Fibroblast of mammary gland (primary cell): Measurements from ENCODE around the gene SLC46A1.
A peak's percentile ranks its signal among the peaks of the same experiment; 100 is the strongest.

ENCODE experiments used
- DNase-seq: peaks from one replicate; pipeline ENCODE4 v3.0.0-alpha.2; 2010; ENCODE audit warnings: low read depth
- H3K4me3 ChIP-seq: 2 replicates; pipeline ENCODE4 v1.5.1; 2011; ENCODE audit warnings: low read depth, mild to moderate bottlenecking, low read length, moderate library complexity; ENCODE audit not compliant: control insufficient read depth
- TF ChIP-seq, protein P1 (sequence below): conservative IDR thresholded peaks from 2 replicates; pipeline ENCODE4 v1.5.1; 2011; ENCODE audit warnings: low read depth, low read length, inconsistent platforms; ENCODE audit not compliant: control insufficient read depth, insufficient read depth

Gene SLC46A1

DNA sequence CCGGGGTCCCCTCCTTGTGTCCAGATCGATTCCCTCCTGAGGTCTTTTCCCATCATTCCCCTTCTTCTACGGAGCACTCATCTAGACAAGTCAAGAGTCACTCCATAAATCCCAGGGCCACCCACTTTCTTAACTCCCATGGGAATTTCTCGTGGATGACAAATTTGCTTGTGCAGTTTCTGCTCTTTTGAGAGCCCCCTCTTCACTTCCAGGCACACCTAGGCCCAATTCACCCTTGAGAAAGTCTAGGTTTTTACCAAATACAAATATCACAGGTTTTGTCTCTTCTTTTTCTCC lies 48.2 kb downstream of the SLC46A1 start:
- TF ChIP-seq, protein P1, sequence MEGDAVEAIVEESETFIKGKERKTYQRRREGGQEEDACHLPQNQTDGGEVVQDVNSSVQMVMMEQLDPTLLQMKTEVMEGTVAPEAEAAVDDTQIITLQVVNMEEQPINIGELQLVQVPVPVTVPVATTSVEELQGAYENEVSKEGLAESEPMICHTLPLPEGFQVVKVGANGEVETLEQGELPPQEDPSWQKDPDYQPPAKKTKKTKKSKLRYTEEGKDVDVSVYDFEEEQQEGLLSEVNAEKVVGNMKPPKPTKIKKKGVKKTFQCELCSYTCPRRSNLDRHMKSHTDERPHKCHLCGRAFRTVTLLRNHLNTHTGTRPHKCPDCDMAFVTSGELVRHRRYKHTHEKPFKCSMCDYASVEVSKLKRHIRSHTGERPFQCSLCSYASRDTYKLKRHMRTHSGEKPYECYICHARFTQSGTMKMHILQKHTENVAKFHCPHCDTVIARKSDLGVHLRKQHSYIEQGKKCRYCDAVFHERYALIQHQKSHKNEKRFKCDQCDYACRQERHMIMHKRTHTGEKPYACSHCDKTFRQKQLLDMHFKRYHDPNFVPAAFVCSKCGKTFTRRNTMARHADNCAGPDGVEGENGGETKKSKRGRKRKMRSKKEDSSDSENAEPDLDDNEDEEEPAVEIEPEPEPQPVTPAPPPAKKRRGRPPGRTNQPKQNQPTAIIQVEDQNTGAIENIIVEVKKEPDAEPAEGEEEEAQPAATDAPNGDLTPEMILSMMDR, result no peak
- DNase-seq, result no peak
- H3K4me3 ChIP-seq, result peak overlapping the region; percentile 97

DNA sequence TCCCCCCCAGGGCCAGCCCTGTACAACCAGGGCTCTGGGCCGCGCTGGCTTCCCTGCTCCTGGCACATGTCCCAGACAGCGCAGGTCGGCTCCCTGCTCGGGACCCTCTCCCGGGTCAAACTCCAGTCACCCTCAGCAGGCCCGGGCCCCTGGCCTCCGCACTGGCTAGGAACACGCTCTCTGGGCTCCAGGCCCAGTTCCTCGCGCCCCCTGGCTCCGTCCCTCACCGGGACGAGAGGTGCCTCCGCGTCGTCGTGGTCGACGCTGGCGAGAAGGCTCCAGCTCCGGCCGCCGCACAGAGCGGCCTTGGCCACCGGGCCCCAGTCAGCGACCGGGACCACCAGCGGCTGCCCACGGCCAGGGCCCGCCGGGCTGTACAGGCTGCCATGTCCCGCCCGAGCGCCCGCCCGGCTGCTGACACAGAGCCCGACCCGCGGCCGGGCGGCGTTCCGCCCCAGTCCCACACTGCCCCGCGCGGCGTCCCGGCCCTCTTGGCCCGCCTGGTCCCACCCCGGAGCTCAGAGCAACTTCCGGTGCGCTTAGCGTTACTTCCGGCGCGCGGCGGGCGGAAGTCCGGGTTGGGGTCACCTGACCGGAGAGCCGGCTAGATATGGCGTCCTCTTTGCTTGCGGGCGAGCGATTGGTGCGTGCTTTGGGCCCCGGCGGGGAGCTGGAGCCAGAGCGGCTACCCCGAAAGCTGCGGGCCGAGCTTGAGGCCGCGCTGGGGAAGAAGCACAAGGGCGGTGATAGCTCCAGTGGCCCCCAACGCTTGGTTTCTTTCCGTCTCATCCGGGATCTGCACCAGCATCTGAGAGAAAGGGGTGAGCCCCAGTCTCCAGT lies 48.7 kb downstream of the SLC46A1 start, which contains the start of gene POLDIP2:
Gene POLDIP2, minus strand, starts transcription at position 467 of the 840 bp plus-strand sequence. Its CDS starts 79 bp downstream, at position 388.
- H3K4me3 ChIP-seq, result peak within 1 kb of the TSS; percentile 97
- DNase-seq, result peak; percentile 92
- TF ChIP-seq, protein P1, result no peak

DNA sequence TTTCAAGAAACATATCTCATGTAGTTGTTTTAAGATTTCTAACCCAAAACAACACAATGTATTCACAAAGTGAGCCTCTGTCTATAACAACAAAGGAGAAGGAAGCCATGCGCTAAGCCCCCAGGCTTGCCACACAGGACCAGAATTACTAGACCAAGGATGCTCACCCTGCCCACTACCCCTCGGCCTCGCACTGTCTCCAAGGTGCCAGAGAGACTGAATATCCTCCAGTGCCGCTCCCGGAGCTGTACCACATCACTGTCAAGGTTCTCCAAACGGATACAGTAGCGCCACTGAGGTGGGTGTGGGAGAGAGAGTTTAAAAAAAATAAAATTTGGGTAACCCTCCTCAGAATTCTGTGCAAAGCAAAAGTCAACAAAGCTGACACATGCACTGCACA lies 55.7 kb downstream of the SLC46A1 start:
- no peak overlapping the region for H3K4me3 ChIP-seq
- TF ChIP-seq, protein P1, result no peak

DNA sequence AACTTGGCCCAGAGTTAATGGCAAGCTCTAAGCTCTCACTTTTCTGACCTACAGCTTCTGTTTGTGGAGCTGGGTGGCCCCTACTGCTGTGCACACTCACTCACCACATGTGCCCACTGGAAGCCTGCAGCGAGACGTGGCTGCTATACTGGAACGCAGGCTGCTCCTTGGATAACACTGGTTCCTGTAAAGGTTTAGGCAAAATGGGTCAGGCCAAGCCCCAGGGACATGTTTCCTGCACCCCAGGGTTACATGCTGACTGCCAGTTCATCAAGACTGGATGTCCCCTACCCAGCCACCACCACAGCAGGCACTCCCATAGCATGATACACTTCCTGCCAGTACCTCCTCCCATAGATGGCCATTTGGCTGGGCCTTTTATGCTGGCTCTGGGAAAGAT lies 57.0 kb downstream of the SLC46A1 start:
- TF ChIP-seq, protein P1, result no peak
- no peak overlapping the region for H3K4me3 ChIP-seq
- no peak for DNase-seq

More for the DNA sequence above, 55.7 kb downstream of the SLC46A1 start:
- DNase-seq, result no peak

DNA sequence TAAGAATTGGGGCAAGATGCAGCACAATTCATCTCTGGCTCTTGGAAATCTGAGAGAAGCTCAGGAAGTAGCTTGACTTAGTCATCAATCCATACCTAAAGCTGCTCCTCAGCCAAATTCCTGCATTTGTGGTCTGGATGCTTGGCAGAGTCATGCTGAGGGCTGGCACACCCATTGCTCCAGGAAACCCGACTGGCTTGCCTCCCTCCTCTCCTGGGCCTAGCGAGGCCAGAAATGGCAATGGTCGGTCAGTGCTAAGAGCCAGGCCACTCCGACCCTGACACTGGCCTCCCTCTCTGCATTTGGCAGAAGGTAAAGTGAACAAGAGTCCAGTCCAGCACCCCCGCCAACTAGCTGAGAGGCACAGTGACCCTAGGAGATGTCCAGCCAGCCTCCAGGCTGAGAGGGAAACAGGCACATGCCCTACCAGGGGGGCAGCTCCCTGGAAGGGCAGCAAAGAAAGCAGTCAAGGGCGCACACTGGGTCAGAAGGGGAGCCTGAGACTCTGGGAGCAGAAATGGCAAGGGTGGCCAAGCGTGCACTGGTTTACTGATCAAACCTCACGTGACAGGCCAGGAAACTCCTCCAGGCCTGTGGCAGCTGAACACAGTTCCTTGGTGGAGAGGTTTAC lies 58.6 kb downstream of the SLC46A1 start:
- H3K4me3 ChIP-seq, result no peak overlapping the region
- TF ChIP-seq, protein P1, result no peak
- peak; percentile 89 for DNase-seq

DNA sequence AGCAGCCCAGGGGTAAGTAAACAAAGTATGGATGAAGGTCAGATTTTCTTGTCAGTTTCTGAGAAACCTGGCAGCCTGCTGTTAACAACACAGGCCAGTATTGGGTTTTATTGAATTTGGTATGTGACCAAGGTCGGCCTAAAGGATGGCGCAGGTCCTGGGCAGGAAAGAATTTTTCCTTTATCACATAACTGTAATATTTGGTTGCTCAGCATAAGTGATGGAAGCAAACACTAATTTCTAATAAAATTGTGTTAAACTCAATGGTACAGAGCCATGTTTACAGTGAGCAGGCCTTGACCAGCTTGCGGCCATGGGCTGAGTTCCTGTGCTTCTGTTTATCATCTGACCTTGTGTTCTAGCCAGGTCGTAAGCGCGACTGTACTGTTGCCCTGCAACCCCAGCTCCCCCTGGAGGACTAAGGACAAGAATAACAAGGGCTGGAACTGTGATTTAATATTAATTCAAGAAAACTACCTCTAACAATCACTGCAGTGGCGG lies 59.2 kb downstream of the SLC46A1 start:
- TF ChIP-seq, protein P1, result peak; percentile 54
- H3K4me3 ChIP-seq, result no peak overlapping the region
- DNase-seq, result no peak
